GM15510 (cell line): ENCODE data around the gene ADAM29.

Experiments
- POLR2A ChIP-seq: IDR thresholded peaks from 3 replicates; pipeline ENCODE4 v1.6.1; 2011; ENCODE audit warnings: borderline replicate concordance; ENCODE audit not compliant: insufficient read length; ENCODE audit errors: extremely low read depth

Gene ADAM29

DNA sequence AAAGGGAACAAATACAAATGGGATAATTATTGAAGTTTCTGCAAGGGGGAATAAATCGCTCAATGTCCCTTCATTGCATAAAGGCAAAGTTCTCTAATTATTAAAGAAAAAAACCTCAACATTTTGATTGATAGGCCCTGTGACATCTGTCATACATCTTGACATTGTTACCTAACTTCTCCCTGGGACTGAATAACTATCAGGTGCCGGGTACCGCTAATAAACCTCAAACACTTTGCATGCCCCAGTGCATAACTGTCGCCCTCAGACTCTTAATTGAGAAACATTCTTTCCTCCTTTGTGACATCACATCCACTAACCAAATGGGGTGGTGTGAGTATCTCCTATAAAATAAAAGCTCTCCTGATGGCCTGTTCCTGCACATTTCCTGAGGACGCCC lies at the start of gene ADAM29:
Gene ADAM29 (plus strand): TSS at position 301 of the 400 bp plus-strand sequence. CDS start 57,168 bp downstream, outside the sequence.
- no peak for TF ChIP-seq POLR2A

DNA sequence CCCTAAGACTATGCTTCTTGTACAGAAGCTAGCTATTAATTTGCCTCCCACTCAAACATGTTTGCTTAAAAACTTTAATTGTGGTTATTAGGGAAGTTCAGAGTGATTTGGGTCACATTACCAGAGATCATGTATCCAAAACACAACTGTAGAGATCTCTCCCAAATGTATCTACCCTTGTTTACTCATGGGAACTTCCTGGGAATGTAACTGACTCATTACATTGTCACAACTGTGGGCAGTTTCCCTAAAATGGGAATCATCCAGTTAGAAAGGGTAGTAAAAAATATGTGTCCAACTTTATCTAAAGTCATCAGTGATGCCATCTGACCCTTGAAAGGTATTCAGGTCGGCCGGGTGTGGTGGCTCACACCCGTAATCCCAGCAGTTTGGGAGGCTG lies 48.8 kb upstream of the ADAM29 start:
- TF ChIP-seq POLR2A = no peak

DNA sequence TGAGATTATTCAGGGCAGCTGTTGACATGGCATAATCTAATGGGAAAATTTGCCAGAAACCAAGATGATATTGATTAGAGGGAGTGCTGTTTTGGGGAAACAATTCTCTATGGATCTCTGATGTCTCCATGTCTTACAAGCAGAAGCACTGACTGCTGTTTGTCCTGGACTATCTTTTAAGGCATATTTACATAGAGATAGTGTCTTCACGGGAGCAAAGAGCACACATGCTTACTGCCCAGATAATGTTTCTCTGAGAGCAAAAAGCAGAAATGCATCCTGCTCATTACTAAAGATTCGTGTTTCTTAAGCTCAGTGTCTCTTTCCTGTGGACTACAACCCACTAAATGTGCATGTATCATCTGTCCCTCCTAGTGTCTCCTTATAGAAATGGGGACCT lies 47.8 kb upstream of the ADAM29 start:
- no peak for TF ChIP-seq POLR2A

DNA sequence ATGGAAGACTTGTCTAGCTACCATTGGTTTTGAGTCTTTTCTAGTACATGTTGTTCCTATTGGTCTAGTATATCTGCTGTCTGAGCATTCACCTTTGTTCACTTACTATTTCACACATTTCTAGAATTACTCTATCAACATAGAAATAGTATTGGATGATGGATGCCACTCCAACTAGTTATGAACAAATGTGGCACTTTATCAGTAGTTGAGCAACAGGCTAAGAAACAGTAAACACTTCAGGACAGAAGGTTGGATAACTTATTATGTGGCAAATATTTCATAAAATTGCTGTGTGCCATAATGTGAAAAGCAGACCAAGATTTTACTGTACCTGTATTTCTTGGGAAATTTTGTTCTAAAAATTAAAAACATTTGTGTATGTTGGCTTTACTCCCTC lies 46.8 kb upstream of the ADAM29 start:
- no peak for TF ChIP-seq POLR2A

DNA sequence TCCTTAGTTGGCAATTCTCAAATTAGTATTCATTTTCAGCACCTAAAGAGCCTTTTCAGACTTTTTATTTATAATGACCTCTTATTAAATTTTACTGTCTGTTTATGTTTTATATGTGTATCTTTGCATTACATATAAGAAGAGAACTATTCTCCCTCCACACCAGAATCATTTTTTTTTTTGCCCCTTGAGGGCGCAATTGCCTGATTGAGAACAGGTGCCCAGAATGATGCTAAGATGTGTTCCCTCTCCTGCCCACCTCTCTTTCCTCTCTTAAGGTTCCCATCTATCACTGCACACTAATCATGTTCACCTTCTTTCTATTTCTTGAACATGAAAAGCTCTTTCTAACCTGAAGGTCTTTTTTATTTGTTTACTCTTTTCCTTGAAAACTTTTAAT lies 44.2 kb upstream of the ADAM29 start:
- TF ChIP-seq POLR2A = no peak

DNA sequence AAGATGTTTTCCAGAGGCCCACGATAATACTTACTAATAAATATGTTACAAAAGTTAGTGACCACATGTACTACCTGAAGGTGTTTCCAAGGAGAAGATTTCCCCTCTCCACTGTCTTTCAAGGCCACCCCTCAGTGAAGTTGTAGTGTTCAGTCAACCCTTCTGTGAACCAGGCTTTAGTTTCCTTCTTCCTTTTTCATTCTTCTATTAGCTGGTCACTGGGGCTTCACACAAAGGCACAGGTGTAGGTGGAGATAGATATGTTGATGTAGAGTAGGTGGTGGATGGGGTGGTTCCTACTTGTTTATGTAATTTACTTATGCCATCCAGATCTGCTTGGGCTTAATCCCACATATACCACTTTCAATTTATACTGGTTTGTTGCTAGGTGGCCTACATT lies 43.3 kb upstream of the ADAM29 start:
- no peak for TF ChIP-seq POLR2A

DNA sequence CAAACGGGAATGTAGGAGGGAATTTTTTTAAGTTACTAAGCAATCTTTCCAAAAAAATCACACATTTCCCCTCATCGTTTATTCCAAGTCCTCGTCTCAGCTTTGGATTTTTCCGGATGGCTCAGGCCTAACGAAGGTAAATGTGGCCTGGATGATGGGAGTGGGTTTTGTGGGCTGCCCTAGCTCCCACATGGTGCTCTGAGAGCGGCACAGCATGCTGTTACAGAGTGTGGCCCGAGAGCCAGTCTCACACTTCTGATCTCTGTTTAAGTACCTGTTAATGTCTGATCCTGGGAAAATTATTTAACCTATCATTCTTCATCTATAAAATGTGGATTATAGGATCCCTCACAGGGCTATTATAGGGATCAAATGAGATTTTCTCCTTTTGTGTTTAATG lies 38.2 kb upstream of the ADAM29 start:
- no peak for TF ChIP-seq POLR2A

DNA sequence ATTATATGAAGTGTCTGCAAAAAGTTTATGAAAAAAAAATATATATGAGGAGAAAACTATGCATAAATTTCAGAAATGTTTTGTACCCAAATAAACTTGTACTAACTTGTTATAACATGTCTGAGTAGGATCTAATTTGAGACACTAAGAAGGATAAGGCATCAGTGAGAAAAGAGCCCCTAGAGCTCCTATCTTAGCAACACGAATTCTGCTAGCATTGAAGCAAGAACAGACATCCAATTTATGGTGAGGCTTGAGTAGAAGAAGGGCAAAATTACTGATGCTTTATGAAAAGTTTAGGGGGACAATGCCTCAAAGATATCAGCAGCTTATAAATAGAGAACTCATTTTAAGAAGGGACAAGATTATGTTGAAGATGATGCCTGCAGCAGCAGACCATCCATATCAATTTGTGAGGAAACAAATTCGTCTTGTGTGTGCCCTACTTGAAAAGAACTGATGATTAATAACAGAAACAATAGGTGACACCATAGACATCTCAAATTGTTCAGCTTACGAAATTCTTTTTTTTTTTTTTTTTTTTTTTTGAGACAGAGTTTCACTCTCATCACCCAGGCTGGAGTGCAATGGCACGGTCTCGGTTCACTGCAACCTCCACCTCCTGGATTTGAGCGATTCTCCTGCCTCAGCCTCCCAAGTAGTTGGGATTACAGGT lies 35.7 kb upstream of the ADAM29 start:
- TF ChIP-seq POLR2A = no peak

DNA sequence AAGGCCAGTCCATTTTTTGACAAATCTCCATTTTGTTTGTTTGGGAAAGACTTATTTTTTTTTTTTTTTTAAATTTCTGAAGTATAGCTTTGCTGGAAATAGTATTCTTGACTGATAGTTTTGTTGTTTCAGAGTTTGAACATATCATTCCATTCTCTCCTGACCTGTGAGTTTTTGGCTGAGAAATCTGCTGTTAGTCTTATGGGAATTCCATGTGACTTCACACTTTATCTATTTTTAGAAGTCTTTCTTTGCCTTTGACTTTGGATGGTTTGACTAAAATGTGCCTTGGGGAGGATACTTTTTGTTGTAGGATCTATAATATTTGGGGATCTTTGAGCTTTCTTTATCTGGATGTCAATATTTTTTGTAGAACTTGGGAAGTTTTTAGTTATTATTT lies 10.7 kb upstream of the ADAM29 start:
- TF ChIP-seq POLR2A = no peak

DNA sequence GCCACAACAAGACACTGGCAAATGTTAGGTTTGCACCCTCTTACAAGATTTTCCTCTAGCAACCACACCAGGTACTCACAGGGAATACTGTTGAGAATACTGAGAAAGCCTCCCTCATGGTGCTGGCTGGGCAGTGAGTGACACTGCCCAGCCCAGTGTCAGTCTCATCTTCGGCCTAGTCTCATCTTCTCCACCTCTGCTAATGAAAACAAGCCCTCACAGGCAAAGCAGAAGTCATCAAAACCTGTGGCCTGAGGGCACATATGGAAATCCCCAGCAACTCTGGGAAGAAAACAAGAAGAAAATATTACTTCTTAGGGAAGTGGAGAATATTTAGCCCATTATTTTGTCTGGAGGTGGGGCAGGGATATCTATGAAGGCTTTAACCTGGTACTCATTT lies 7.9 kb upstream of the ADAM29 start:
- no peak for TF ChIP-seq POLR2A

DNA sequence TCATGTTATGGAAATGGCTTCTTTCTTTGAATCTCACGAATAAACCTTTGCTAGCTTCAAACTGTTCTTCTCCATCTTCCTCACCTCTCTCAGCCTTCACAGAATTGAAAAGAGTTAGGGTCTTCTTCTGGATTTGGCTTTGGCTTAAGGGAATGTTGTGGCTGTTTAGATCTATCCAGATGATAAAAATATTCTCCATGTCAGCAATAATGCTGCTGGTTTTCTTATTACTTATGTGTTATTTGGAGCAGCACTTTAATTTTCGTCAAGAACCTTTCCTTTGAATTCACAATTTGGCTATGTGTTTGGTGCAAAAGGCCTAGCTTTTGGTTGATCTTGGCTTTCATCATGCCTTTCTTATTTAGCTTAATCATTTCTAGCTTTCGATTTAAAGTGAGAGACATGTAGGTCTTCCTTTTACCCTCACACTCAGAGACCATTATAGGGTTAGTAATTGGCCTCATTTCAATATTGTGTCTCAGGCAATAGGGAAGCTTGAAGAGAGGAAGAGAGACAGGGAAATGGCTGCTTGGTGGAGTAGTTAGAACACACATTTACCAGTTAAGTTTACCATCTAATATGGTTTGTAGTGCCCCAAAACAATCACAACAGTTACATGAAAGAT lies 5.1 kb upstream of the ADAM29 start:
- no peak for TF ChIP-seq POLR2A

DNA sequence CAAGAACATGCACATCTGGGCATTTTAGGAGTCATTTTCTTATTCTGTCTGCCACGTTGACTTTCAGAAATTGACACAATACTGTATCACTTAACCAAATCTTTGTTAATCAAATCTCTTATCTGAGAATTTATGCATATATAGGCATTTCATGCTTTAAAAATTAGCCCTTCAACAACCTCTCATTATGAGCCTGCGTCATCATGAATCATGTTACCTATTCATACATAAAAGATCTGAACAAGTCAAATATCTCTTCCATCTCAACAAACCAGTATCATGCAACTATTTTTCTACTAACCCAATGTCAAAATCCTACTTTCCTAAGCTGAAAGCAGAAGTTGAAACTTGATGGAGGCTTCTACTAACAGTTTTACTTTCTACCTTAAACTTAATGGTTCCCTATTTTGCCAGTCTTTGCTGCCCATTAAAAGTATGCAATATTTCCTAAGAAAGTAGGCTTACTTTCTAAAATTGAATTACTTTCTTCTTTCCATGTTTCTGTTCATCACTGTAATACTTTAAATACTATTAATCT lies 1.8 kb downstream of the ADAM29 start:
- no peak for TF ChIP-seq POLR2A

DNA sequence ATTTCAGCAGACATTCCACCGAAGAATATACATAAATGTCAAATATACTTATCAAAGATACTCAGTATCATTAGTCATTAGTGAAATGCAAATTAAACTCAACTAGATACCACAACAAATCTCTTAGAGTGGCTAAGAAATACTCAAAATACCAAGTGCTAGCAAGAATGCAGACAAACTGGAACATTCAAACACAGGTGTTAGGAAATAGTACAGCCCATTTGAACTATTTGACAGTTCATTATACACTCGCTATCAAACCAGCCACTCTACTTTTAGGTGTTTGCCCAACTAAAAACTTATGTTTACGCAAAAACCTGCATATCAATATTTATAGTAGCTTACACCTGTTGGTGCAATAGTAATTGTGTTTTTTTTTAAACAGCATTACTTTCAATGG lies 8.8 kb downstream of the ADAM29 start:
- TF ChIP-seq POLR2A = no peak

DNA sequence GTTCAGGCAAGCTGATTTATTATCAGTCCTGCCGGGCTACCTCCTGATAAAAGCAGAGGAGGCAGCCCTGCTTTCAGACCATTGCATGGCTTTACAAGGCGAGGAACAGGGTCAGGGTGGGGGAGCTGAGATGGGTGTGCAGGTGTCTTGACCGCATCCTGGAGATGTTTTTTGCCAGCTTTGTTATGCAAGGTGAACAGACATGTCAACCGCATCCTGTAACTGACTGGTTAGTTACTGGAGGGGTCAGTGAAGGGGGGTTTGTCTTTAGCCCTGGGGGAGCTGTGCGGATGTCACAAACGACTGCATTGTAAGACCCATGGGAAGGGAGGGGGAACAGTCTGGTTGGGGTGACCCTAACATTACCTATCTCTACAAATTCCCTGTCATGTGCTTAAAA lies 10.0 kb downstream of the ADAM29 start:
- TF ChIP-seq POLR2A = no peak

DNA sequence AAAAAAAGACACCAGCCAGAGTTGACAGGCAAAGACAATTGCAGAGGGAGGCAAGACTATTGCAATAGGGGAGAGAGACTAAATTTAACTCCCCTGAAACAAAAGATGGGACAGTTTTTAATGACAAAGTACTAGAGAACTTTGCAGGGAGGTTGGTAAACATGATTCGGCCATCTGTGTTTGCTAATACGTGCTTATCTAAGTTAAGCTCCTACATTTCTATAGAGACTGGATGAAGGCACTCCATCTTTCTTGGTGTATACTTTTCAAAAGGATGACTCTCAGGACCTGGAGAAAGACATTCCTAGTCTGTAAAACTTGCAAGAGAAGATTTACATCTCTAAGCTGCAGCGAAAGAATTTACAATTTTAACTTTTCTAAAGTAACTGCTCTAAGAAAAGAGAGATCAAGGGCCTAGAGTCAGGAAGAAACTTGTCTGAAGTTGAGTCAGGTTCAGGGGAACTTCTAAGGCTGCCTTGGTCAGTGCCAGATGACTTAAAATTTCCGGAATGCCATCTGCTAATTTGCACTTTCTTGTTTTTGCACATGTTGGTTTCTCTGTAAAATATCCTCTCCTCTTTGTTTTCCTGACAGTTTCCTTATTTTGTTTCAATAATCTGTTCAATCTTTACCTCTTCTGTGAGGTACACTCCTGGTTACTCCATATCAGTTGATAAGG lies 10.6 kb downstream of the ADAM29 start:
- no peak for TF ChIP-seq POLR2A

DNA sequence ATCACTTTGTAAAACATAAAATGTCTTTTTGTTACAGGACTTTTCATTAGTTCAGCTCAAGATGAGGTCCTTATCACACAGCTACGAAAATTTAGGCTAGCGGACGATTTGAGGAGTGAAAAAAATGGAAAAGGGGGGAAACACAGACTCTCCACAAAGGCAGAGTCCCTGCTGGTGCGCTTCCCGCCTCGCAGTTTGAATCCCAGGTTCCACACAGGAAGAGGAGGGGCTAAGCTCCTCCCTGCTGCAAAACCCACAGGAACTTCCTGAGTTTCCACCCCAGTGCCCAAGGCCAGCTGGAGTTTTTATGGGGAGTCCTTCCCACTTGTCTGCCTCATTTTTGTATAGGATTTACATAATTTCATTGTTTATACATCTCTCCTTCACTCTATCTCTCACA lies 11.2 kb downstream of the ADAM29 start:
- no peak for TF ChIP-seq POLR2A
